Measurements from ENCODE around the gene SCGB2B2.

DNA sequence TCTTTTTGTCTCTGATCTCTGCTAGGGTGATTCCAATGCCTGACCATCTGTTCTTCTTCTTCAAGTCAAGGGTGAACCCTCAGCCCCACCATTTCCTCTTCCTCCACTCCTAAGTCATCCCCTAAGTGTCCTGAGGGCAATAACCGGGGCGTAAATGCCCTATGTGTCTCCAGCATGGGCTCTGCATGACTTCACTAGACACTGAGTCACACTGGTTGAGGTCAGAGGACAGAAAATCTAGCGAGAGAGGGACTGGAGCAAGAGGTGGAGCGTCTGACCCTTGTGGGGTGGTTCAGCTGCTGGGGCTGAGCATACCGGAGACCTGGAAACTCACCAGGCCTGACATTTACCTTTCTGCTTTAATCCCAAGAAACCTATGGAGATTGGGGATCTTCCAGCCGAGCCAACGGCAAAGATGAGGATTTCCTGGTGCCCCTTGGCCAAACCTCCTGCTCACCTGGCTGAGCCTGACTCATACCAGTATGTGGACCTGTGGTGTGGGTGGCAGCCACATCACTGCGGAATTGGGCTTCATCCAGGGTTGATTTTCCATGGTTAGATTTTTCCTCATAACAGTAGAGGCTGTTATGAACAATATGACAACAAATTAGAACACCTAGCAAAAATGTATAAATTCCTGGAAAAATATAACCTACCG, 26.9 kb downstream of the SCGB2B2 start:
- TF ChIP-seq, protein P1, sequence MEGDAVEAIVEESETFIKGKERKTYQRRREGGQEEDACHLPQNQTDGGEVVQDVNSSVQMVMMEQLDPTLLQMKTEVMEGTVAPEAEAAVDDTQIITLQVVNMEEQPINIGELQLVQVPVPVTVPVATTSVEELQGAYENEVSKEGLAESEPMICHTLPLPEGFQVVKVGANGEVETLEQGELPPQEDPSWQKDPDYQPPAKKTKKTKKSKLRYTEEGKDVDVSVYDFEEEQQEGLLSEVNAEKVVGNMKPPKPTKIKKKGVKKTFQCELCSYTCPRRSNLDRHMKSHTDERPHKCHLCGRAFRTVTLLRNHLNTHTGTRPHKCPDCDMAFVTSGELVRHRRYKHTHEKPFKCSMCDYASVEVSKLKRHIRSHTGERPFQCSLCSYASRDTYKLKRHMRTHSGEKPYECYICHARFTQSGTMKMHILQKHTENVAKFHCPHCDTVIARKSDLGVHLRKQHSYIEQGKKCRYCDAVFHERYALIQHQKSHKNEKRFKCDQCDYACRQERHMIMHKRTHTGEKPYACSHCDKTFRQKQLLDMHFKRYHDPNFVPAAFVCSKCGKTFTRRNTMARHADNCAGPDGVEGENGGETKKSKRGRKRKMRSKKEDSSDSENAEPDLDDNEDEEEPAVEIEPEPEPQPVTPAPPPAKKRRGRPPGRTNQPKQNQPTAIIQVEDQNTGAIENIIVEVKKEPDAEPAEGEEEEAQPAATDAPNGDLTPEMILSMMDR (conservative IDR thresholded peaks at IDR 0.05; ENCODE audit: low read depth, low read length): no peak
- TF ChIP-seq POLR2A (IDR thresholded peaks at IDR 0.05; ENCODE audit: low read depth, low read length) (no peak), RAD21 (IDR thresholded peaks at IDR 0.05; ENCODE audit: low read length) (no peak), MXI1 (IDR thresholded peaks at IDR 0.05; ENCODE audit: borderline replicate concordance, low read depth, low read length) (no peak), FOS (IDR thresholded peaks at IDR 0.05; ENCODE audit: low read depth, low read length) (no peak), RFX5 (IDR thresholded peaks at IDR 0.05; ENCODE audit: low read depth, low read length) (no peak), CHD1 (IDR thresholded peaks at IDR 0.05; ENCODE audit: low read depth, low read length) (no peak), BHLHE40 (IDR thresholded peaks at IDR 0.05; ENCODE audit: low read depth, low read length) (no peak), SMC3 (IDR thresholded peaks at IDR 0.05; ENCODE audit: low read depth, low read length) (no peak), CEBPB (IDR thresholded peaks at IDR 0.05; ENCODE audit: low read depth, low read length) (no peak)
- TF ChIP-seq, protein P2, sequence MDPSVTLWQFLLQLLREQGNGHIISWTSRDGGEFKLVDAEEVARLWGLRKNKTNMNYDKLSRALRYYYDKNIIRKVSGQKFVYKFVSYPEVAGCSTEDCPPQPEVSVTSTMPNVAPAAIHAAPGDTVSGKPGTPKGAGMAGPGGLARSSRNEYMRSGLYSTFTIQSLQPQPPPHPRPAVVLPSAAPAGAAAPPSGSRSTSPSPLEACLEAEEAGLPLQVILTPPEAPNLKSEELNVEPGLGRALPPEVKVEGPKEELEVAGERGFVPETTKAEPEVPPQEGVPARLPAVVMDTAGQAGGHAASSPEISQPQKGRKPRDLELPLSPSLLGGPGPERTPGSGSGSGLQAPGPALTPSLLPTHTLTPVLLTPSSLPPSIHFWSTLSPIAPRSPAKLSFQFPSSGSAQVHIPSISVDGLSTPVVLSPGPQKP (IDR thresholded peaks at IDR 0.05; ENCODE audit: borderline replicate concordance, low read depth, low read length): no peak
- TF ChIP-seq, protein P3, sequence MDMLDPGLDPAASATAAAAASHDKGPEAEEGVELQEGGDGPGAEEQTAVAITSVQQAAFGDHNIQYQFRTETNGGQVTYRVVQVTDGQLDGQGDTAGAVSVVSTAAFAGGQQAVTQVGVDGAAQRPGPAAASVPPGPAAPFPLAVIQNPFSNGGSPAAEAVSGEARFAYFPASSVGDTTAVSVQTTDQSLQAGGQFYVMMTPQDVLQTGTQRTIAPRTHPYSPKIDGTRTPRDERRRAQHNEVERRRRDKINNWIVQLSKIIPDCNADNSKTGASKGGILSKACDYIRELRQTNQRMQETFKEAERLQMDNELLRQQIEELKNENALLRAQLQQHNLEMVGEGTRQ (IDR thresholded peaks at IDR 0.05; ENCODE audit: low read depth, low read length): no peak

All from IMR-90 (cell line).